Putamen (tissue), 1 donor: ENCODE measurements around the gene LAIR1.
"Not testable (repeated sequence)": the region's sequence is repeated elsewhere in the genome, so short reads cannot be mapped to it uniquely, and the experiment has no call there.

ENCODE experiments used
- DNase-seq: peaks from one replicate; pipeline ENCODE4 v3.0.0-alpha.2; 2016; ENCODE audit warnings: low spot score

LAIR1 gene, protein sequence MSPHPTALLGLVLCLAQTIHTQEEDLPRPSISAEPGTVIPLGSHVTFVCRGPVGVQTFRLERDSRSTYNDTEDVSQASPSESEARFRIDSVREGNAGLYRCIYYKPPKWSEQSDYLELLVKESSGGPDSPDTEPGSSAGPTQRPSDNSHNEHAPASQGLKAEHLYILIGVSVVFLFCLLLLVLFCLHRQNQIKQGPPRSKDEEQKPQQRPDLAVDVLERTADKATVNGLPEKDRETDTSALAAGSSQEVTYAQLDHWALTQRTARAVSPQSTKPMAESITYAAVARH

DNA sequence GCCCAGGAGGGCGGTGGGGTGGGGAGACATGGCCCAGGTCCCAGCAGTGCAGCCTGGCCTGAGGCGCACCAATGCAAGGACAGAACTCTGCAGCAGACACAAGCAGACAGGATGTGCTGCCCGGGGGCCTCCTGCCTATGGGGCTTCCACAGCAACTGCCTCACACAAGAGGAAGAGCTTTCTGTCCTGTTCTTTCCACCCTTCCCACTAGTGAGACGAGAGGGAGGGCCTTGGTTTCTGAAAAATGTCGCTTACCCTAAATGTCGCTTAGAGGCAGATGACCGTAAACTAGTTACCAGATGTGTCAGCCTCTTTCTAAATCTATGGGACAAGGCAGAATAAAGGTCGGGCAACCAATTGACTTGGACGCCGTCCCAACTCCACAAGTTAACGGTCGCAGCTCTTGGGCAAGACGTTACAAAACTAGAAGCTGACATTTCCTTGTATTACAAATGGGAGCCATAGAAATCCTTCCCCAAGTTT is at the start of gene LAIR1:
TSS of gene LAIR1 (minus strand) at position 157 of the 483 bp plus-strand sequence. CDS start at position 30, 127 bp downstream.
- no peak for DNase-seq

DNA sequence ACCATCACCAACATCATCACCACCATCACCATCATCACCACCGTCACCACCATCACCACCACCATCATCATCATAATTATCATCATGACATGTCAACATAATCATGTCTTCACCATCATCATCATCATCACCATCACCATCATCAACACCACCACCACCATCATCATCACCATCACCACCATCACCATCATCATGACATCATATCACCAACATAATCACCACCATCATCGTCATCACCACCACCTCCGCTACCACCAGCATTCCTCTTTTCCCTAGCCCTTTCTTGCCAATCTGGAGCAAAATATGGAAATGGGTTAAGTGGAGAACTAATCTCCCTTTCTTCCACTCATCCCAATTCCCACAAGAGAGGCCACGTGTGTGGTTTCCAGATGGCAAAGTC is 49.4 kb upstream of the LAIR1 start:
- DNase-seq = no peak

DNA sequence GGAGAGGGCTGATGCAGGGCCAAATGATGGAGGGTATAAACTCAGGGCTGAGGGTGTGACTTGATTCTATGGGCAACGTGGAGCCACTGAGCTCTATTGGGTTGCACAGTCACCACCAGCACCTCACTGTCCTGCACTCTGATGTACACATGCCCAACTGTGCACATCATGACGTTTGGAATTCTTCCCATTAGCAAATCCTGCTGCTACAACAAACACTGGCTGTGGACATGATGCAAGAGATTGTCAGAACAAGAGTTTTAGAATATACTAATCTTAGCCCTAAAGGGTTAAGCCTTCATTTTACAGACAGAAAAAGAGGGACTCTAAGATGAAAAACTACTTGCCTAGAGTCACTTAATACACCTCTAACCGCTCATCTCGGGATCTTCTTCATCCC is 48.1 kb upstream of the LAIR1 start:
- no peak for DNase-seq

DNA sequence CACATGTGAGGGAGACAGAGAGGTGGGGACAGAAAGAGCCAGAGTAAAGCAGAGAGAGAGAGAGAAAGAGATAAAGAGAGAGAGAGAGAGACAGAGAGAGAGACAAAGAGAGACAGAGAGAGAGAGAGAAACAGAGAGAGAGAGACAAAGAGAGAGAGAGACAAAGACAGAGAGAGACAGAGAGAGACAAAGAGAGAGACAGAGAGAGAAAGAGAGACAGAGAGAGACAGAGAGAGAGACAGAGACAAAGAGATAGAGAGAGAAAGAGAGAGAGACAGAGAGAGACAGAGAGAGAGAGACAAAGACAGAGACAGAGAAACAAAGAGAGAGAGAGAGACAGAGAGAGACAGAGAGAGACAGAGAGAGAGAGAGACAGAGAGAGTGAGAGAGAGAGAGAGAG is 46.3 kb upstream of the LAIR1 start:
- DNase-seq = no peak

DNA sequence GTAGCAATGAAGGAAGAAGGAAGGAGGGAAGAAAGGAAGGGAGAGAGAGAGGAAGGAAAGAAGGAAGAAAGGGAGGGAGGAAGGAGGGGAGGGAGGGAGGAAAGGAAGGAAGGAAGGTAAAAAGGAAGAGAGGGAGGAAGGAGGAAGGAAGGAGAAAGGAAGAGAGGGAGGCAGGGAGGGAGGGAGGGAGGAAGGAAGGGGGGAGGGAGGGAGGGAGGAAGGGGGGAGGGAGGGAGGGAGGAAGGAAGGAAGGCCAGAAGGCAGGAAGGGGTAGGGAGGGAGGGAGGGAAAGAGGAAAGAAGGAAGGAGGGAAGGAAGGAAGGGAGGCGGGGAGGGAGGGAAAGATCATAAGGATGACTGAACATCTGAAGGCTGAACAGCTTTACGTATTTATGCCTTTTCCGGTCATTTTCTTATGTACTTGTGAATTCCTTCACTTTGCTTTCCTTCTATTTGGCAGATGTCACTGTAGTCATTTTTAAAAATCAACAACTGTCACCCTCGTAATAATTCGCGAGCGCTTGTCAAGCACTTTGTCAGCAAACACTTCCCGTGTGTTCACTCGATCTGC is 43.8 kb upstream of the LAIR1 start:
- no peak for DNase-seq

DNA sequence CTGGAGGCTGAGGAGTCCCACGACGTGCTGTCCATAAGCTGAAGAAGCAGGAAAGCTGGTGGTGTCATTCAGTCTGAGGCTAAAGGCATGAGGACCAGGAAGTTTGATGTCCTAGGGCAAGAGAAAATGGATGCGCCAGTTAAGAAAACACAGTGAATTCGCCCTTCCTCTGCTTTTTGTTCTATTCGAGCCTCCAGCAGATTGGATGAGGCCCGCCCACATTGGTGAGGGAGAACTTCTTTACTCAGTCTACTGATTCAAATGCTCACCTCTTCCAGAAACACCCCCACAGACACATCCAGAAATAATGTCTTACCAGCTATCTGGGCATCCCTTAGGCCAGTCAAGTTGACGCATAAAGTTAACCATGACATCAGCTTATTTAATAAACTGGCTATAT is 43.0 kb upstream of the LAIR1 start:
- no peak for DNase-seq

DNA sequence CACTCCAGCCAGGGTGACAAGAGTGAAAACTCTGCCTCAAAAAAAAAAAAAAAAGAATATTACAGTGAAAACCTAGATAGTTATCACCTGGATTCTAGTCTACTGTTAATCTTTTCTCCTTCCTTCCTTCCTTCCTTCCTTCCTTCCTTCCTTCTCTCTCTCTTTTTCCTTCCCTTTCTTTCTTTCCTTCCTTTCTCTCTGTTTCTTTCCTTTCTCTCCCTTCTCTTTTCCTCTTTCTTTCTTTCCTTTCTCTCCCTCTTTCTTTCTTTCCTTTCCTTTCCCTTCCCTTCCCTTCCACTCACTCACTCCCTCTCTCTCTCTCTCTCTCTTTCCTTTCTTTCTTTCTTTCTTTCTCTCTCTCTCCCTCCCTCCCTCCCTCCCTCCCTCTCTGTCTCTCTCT is 40.9 kb upstream of the LAIR1 start:
- DNase-seq = no peak

DNA sequence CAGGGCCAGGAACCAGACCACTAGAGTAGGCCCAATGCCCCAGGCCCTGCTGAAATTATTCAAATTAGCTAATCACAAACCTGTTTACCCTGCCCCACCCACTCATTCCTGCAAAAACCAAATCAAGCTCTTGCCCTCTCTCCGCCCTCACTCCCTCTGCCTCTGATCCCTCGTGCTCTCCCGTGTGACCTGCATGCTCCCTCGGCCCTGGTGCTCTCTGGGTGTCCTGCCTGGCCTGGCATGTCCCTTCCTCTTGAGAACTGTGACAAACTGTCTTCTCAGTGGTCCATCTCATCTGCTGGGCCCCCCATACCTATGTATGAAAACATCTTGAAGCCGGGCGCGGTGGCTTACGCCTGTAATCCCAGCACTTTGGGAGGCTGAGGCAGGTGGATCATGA is 38.3 kb upstream of the LAIR1 start:
- no peak for DNase-seq

DNA sequence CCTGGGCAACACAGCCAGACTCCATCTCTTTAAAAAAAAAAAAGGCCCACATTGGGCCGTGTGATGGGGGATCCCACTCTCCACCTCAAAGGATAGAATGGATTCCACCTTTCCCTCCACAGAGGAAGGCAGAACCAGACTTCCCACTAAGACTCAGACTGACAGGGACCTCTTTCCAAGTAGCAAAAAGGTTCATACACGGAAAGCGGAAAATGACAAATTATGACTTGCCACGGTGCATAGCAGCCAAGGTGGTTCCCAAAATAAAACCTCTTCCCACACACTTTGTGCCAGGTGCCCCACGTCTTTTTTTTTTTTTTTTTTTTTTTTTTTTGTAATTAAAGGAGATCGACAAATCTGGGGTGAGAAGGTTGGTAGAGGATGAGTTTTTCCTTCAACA is 36.2 kb upstream of the LAIR1 start:
- peak; percentile 62 for DNase-seq

DNA sequence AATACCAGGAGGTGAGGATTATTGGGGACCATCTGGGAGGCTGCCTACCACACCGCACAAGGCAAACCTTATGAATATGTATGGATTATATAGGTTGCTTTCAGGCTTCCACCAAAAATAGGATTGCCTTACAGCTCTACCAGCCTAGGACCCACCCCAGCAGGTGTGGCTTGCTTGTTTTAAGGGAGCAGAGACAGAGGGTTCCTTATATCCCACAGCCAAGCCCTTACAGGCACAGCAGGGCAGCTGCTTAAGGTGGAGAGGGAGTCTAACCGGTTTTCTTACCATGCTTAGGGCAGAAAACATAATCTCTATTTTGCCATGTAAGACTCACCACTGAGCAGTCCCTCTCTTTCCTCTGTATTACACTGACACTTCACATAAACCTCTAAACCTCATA is 34.5 kb upstream of the LAIR1 start:
- DNase-seq = no peak

DNA sequence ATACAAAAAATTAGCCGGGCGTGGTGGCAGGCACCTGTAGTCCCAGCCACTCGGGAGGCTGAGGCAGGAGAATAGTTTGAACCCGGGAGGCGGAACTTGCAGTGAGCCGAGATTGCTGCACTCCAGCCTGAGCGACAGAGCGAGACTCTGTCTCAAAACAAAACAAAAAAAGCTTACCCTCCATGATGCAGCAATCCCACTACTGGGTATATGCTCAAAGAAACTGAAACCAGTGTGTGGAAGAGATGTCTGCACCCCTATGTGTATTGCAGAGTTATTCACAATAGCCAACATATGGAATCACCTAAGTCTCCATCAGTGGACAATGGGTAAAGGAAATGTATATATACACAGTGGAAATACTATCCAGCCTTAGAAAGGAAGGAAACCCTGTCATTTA is 31.0 kb upstream of the LAIR1 start:
- DNase-seq = no peak

DNA sequence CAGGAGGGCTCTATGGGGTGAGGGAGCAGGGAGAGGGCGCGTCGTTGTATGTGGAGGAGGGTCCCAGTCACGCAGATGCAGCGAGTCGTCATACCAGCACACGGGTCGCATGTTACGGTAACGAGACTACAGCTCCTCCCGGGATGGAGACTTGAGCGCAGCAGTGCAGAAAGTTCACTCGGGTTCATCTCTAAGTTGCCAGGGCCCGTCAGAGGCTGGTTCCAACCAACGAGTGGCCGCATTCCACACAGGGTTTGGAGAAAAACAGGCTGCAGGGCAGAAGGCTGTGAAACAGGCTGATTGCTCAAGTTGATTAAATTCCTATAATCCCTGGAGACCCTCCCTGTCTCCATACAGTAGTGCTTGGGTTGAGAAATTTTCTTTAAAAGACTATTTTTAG is 28.6 kb upstream of the LAIR1 start:
- DNase-seq = no peak

DNA sequence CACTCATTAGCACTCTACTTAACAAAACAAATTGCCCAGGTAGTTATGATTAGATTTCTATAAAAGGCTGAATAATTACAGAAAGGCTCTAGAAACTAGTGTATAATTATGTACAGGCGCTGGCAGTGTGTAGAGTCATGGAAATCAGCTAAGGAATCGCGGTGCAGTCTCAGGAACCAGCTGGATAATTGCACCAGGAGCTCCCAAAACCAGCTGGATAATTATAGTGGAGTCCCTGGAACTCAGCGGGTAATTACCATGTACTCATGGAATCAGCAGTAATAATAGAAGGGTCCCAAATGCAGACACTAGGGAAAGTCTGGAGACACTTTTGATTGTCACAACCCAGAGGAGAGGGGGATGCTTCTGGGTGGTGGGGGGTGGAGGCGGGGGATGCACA is 27.4 kb upstream of the LAIR1 start:
- DNase-seq = no peak

DNA sequence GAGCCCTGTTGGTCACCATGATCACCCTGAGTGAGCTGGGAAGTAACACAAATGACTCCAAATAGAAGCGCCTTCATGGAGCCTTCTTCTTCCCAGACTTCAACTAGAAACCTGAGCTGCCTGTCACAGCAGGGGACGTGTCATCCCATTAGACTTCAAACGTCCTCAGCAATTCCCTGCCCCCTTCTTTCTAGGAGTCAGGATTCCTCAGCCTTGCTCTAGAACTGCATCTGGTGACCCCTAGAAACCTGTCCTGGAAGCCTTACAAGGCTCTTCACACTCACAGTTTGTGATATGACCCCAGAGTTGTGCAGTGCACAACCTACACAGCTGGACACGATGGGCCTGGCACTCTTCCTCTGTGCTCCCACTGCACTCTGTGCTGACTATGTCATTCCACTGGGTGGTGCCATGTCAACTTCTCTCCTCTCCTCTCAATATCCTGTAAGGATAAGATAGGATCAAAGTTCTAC is 26.9 kb upstream of the LAIR1 start:
- no peak for DNase-seq

DNA sequence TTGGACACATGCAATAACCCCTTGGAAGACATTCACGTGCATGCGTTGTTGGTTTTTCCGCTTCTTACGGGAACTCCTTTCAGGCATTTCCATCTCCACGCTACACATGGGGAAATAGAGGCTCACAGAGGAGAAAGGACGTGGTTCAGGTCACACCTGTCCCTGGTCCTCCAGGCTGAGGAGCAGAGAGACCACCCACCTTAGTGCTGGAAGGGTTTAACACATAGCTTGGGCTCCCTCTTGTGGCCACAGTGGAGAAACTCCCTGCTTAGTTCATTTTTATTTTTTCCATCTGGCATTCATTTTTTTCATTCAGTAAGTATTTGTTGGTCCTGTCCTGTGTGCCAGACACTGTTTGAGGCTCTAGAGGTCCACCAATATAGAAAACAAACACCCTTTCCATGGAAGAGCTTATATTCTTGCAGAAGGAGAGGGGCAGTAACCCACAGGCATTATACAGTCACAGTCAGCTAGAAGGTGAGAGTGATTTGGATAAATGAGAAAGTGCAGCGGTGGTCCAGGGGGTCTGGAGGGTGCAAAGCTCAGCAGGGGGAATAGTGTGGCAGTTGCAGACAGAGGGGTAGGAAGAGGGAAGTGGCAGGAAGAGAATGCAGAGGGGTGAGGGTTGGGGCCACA is 26.3 kb upstream of the LAIR1 start:
- DNase-seq = peak; percentile 39

DNA sequence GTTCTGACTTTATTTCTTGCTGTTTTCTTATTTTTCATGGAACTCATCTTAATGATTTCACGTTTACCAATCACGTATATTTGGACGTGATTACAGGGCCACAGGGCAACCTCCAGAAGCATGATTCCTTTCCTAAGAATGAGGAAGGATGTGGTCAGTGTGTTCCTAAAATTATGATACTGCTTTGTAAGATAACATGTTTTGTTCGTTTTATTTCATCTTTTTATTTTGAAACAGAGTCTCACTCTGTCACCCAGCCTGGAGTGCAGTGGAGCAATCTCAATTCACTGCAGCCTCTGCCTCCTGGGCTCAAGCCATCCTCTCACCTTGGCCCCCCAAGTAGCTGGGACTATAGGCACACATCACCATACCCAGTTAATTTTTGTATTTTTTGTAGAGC is 24.8 kb upstream of the LAIR1 start:
- no peak for DNase-seq

DNA sequence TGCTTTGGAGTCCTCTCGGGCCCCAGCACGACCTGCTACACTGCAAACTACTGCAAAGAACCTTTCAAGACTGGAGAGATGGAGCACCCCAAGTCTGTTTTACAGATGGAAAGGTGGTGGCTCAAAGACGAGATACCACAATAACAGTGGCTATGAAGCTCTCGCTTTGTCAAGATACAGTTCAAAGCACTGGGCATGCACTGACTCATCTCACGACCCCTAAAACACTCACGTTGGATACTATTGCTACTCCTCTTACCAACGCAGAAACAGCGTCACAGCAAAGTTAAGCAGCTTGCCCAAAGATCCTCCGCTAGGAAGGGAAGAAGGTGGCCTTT is 24.0 kb upstream of the LAIR1 start:
- DNase-seq = no peak

DNA sequence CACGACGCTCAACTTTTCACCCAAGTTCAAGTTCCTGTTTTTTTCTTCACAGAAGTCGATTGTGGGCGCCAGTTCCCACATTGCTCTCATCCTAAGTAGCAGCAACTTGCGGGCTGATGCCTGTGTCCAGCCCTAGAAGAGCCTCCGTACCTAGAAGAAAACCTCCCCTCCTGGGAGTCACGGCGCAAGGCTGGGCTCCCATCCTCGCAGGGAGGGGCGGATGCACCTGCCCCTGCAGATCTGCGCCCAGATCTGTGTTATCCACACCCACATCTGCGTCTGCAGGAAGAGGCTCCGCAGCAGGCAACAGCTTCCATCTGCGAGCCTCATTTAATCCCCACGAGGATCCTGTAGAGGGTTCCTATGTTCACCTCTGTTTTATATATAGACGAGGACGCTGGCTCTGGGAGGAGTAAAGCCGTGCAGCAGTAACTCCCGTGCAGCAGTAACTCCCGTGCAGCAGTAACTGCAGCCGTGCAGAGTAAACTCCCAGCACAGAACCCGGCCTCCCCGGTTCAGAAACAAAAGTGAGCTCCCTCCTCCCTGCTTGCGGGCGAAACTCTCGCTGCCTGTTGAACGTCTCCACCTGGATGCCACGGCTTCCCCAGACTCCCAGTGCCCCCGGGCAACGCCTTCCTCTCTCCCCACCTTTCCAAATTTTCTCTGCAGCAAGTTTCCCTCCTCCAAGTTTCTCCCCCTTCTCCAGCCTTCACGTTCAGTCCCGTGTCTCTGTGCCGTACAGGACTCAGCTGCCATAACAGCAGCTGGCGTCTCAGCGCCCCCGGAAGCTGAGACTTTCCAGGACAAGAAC is 23.5 kb upstream of the LAIR1 start:
- DNase-seq = no peak

DNA sequence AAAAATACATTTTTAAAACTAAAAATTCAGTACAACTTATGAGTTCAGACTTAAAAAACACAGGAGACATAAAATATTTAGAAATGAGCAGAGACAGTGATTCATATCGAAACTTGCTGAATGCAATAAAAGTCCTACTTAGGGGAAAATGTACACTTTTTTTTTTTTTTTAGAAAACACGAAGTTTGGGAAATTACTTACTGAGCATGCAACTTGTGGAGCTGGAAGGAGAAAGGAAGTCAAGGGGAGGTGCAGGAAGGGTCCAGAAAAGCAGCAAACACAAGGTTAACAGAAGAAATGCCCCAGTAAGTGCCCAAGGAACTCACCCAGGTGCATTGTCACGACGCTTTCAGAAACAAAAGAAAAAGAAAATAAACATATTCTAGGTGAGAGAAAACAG is 18.6 kb upstream of the LAIR1 start:
- DNase-seq = no peak

DNA sequence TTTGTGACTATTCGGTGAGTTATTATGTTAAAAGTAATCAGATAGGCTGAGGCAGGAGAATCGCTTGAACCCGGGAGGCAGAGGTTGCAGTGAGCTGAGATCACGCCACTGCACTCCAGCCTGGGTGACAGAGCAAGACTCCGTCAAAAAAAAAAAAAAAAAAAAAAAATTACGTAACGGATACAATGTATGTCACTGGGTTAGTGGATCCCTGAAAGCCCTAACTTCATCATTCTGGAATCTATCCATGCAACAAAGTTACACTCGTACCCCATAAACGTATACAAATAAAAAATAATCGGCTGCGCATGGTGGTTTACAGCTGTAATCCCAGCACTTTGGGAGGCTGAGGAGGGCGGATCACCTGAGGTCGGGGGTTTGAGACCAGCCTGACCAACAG is 17.3 kb upstream of the LAIR1 start:
- not testable (repeated sequence) for DNase-seq

DNA sequence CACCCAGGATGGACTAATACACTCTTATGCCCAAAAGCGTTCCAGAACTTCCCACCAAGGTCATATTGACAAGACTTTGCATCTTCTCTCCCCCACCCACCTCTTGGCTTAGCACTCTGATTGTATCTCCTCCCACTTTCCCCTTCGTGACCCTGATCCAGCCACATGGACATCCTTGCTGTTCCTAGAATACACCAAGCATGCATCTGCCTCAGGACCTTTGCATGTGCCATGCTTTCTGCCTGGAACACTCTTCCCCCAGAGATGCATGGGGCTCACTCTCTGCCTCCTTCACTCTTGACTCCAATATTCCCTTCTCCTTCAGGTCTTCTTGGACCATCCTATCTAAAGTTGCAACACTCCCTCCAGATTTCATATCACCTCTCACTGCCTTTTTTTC is 16.2 kb upstream of the LAIR1 start:
- DNase-seq = no peak

DNA sequence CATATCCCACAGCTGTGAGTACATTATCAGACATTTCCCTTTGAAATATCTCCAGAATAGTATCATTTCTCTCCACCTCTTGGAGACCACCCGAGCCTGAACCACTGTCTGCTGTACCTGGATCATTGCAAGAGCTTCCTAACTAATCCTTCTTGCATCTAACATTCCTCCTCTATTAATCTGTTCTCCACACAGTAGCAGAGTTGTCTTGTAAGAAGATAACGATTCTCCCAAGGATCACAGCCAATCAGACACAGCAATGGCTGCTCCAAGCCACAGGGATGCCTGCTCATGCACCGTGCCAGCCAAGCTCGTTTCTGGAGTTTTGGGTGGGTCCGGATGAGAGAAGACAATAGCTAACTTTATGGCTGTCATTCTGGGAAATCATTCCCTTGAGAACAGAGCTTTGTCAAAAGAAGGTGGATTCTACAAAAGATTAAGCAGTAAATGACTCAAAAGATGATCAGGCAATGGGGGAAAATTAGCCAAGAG is 14.5 kb upstream of the LAIR1 start:
- DNase-seq = no peak
